A549 (cell line): ENCODE measurements around the gene PTPRD.

Experiments used
- BHLHE40 ChIP-seq: IDR thresholded peaks from 2 replicates; pipeline ENCODE4 v1.6.1; 2012; ENCODE audit warnings: low read depth, low read length, inconsistent platforms
- CBX2 ChIP-seq: fragments of 200-600 bp; sonication (generic); IDR thresholded peaks from 2 replicates; pipeline ENCODE4 v1.6.1; 2016; ENCODE audit warnings: low read depth, mild to moderate bottlenecking, borderline replicate concordance
- GATA3 ChIP-seq: IDR thresholded peaks from 2 replicates; pipeline ENCODE4 v1.6.1; 2012; ENCODE audit warnings: borderline replicate concordance
- HOXB13 ChIP-seq: fragments of 250-450 bp; sonication (Bioruptor Pico); IDR thresholded peaks from 2 replicates; pipeline ENCODE4 v1.5.0; 2020; ENCODE audit warnings: low read depth, mild to moderate bottlenecking, moderate library complexity
- JUNB ChIP-seq: fragments of >200 bp; sonication (Bioruptor Twin); formaldehyde crosslinking; IDR thresholded peaks from 2 replicates; pipeline ENCODE4 v1.6.1; 2016
- PHF8 ChIP-seq: fragments of 200-600 bp; sonication (generic); IDR thresholded peaks from 2 replicates; pipeline ENCODE4 v1.6.1; 2016; ENCODE audit warnings: low read depth, mild to moderate bottlenecking, antibody characterized with exemption, moderate library complexity, borderline replicate concordance
- POLR2A ChIP-seq: IDR thresholded peaks from 2 replicates; pipeline ENCODE4 v1.6.1; 2012; ENCODE audit warnings: mild to moderate bottlenecking, low read length
- RAD21 ChIP-seq, 2 experiments: fragments of >200 bp in 1 of 2; sonication (Bioruptor Twin) in 1 of 2; formaldehyde crosslinking in 1 of 2; IDR thresholded peaks in 1 of 2; conservative IDR thresholded peaks in 1 of 2; 2 replicates in 1 of 2; 3 replicates in 1 of 2; pipeline ENCODE4 v1.6.1; 2012 to 2018; ENCODE audit warnings: inconsistent platforms in 1 of 2
- RCOR1 ChIP-seq: fragments of 150-350 bp; IDR thresholded peaks from 2 replicates; pipeline ENCODE4 v1.6.1; 2014; ENCODE audit warnings: antibody characterized with exemption, low read length, low read depth
- RFX5 ChIP-seq: fragments of 450-650 bp; IDR thresholded peaks from 2 replicates; pipeline ENCODE4 v1.7.1; 2014; ENCODE audit warnings: antibody characterized with exemption, mild to moderate bottlenecking, moderate library complexity
- TF ChIP-seq, protein P1 (sequence below): fragments of >200 bp; sonication (Bioruptor Twin); formaldehyde crosslinking; IDR thresholded peaks from 3 replicates; pipeline ENCODE4 v1.5.1; 2016
- TF ChIP-seq, protein P2 (sequence below): fragments of 200-600 bp; sonication (generic); IDR thresholded peaks from 2 replicates; pipeline ENCODE4 v1.6.1; 2016; ENCODE audit warnings: antibody characterized with exemption, mild to moderate bottlenecking, moderate library complexity

DNA sequence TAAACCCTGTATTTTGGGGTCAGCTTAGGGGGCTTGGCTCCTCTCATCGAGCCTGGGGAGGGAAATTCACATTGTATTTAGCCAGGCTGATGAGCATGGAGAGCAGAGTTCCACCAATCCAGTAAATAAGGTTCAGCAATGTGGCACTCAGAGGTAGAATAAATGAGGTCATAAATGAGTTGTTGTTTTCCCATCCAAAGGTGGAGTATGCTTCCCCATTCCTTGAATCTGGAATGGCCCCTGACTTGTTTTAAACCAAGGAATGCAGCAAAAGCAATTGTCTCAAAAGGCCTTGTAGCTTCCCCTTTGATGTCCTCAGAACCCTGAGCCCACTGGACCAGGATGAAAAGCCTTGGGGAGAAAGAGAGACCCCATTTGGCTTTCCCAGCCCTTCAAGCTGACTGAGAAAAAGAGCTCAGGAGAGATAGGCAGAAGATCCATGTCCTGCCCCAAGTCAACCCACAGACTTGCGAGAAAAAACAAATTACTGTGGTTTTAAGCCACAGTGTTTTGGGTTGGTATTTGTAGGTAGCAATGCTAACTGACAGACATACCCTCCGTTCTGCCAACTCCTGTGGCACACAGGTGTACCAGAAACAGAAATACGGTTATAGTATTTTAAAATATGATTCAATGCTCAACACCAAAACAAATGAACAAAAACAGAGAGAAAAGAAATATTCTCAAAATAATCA is 2247.2 kb downstream of the PTPRD start:
- TF ChIP-seq, protein P1, sequence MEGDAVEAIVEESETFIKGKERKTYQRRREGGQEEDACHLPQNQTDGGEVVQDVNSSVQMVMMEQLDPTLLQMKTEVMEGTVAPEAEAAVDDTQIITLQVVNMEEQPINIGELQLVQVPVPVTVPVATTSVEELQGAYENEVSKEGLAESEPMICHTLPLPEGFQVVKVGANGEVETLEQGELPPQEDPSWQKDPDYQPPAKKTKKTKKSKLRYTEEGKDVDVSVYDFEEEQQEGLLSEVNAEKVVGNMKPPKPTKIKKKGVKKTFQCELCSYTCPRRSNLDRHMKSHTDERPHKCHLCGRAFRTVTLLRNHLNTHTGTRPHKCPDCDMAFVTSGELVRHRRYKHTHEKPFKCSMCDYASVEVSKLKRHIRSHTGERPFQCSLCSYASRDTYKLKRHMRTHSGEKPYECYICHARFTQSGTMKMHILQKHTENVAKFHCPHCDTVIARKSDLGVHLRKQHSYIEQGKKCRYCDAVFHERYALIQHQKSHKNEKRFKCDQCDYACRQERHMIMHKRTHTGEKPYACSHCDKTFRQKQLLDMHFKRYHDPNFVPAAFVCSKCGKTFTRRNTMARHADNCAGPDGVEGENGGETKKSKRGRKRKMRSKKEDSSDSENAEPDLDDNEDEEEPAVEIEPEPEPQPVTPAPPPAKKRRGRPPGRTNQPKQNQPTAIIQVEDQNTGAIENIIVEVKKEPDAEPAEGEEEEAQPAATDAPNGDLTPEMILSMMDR, result no peak
- TF ChIP-seq RFX5, result no peak
- TF ChIP-seq HOXB13 (CRISPR knock-in tag), result no peak
- no peak for TF ChIP-seq PHF8
- no peak for TF ChIP-seq POLR2A
- no peak for TF ChIP-seq BHLHE40
- TF ChIP-seq JUNB, result no peak
- TF ChIP-seq, protein P2, sequence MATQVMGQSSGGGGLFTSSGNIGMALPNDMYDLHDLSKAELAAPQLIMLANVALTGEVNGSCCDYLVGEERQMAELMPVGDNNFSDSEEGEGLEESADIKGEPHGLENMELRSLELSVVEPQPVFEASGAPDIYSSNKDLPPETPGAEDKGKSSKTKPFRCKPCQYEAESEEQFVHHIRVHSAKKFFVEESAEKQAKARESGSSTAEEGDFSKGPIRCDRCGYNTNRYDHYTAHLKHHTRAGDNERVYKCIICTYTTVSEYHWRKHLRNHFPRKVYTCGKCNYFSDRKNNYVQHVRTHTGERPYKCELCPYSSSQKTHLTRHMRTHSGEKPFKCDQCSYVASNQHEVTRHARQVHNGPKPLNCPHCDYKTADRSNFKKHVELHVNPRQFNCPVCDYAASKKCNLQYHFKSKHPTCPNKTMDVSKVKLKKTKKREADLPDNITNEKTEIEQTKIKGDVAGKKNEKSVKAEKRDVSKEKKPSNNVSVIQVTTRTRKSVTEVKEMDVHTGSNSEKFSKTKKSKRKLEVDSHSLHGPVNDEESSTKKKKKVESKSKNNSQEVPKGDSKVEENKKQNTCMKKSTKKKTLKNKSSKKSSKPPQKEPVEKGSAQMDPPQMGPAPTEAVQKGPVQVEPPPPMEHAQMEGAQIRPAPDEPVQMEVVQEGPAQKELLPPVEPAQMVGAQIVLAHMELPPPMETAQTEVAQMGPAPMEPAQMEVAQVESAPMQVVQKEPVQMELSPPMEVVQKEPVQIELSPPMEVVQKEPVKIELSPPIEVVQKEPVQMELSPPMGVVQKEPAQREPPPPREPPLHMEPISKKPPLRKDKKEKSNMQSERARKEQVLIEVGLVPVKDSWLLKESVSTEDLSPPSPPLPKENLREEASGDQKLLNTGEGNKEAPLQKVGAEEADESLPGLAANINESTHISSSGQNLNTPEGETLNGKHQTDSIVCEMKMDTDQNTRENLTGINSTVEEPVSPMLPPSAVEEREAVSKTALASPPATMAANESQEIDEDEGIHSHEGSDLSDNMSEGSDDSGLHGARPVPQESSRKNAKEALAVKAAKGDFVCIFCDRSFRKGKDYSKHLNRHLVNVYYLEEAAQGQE, result no peak
- TF ChIP-seq GATA3, result no peak
- no peak for TF ChIP-seq CBX2
- no peak for TF ChIP-seq RCOR1
- no peak for TF ChIP-seq RAD21 (conservative IDR thresholded peaks at IDR 0.05 in 1 of 2, IDR thresholded peaks at IDR 0.05 in 1 of 2)
